ENCODE data around the gene SPSB4. TPM values are rescaled to one million over a fixed set of nuclear protein-coding genes. Genes with fewer than 3 reads are reported as not detected.

SPSB4 gene
- total RNA-seq, 2 experiments from 2014 or later: not detected

- peak overlapping the region; percentile 30; the same call in 1 of the 2 replicates for H2AFZ ChIP-seq (ENCODE audit: low read length)
- peak; percentile 86 for DNase-seq (ENCODE audit: low spot score)
- no peaks in the 10 kb centered on the region for H3K9me2 ChIP-seq (ENCODE audit: insufficient read depth, low read length)
- BruUV-seq (replicated peaks): no TSS peak
- H4K20me1 ChIP-seq (ENCODE audit: insufficient read depth, low read length): no peaks in the 10 kb centered on the region
- H3K4me3 ChIP-seq (ENCODE audit: low read depth, low read length, poor library complexity, severe bottlenecking): no peak overlapping the region
- peak; percentile 98 for TF ChIP-seq CTCF (conservative IDR thresholded peaks at IDR 0.05; ENCODE audit: low read length)
- TF ChIP-seq EZH2phosphoT487 (IDR thresholded peaks at IDR 0.05; ENCODE audit: borderline replicate concordance, low read depth, low read length): no peak
- H3K9me3 ChIP-seq (ENCODE audit: low read length): no peaks in the 10 kb centered on the region
- POLR2A ChIA-PET: interaction anchor here (0.6 kb wide), 1 partner anchor 1256 kb away, joined by 3 read pairs; no protein-coding TSS in a partner anchor
- intact Hi-C loops (cut with micrococcal nuclease; ENCODE audit: unreplicated experiment): loop anchor here (1.0 to 10.0 kb wide), 4 partner anchors 88 to 294 kb away; no protein-coding TSS in a partner anchor
- H3K4me1 ChIP-seq (ENCODE audit: insufficient read depth, low read length, poor library complexity, severe bottlenecking): no peaks in the 10 kb centered on the region
- CTCF ChIA-PET (ENCODE audit: unreplicated experiment): interaction anchor here (0.7 kb wide), 1 partner anchor 14 kb away, joined by 3 read pairs; no protein-coding TSS in a partner anchor
- no peak overlapping the region for H3K4me2 ChIP-seq (ENCODE audit: low read length)
- no peak overlapping the region for H3K27ac ChIP-seq (ENCODE audit: low read depth, low read length, poor library complexity, severe bottlenecking)
- no peaks in the 10 kb centered on the region for H3K79me2 ChIP-seq (ENCODE audit: insufficient read depth, low read depth, low read length)
- no peaks in the 10 kb centered on the region for H3K36me3 ChIP-seq (ENCODE audit: insufficient read depth, low read length)
These were observed 141.2 kb downstream of the SPSB4 start for GRCh38 chr3:141192345-141192744.

DNA sequence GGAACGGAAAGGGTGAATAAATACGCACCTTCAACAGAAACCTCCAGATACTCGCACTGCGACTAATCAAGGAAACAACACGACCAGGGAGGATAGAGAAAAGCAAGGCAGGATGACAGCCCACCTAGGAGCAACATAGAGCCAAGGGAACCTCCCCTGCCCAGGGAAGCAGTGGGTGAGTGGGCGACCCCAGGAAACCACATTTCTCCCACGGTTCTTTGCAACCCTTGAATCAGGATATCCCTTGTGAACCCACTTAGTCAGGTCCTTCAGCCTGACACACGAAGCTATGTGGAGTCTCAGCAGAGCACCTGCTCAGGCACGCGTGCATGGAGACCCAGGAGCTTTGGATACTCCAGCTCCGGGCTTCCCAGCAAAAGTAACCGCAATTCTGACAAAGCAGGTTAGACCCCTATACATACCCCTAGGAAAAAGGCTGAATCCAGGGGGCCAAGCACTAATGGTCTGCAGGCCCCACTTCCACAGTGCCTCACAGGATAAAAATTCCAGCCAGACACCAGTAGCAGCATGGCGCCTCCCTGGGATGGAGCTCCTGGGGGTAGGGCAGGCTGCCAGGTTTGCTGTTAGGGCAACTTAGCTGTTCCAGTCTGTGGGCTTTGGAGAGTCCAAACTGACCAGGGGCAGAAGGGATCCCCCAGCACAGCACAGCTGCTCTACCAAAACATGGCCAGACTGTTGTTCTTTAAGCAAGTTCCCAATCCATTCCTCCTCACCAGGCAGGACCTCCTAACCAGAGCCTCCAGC is 142.1 kb downstream of the SPSB4 start:
- ChIA-PET POLR2A (no interaction called here), CTCF (ENCODE audit: unreplicated experiment) (no interaction called here)
- intact Hi-C loops (cut with micrococcal nuclease; ENCODE audit: unreplicated experiment): loop anchor here (10.0 kb wide), 2 partner anchors 88 to 268 kb away; no protein-coding TSS in a partner anchor
- Histone ChIP-seq H3K9me3 (ENCODE audit: low read length) (no peaks in the 10 kb centered on the region), H4K20me1 (ENCODE audit: insufficient read depth, low read length) (no peaks in the 10 kb centered on the region), H3K27ac (ENCODE audit: low read depth, low read length, poor library complexity, severe bottlenecking) (no peak overlapping the region), H3K4me3 (ENCODE audit: low read depth, low read length, poor library complexity, severe bottlenecking) (no peak overlapping the region), H3K9me2 (ENCODE audit: insufficient read depth, low read length) (no peaks in the 10 kb centered on the region), H3K79me2 (ENCODE audit: insufficient read depth, low read depth, low read length) (no peaks in the 10 kb centered on the region), H3K4me1 (ENCODE audit: insufficient read depth, low read length, poor library complexity, severe bottlenecking) (no peaks in the 10 kb centered on the region), H3K36me3 (ENCODE audit: insufficient read depth, low read length) (no peaks in the 10 kb centered on the region), H2AFZ (ENCODE audit: low read length) (no peak overlapping the region), H3K4me2 (ENCODE audit: low read length) (no peak overlapping the region)
- BruUV-seq (replicated peaks): no TSS peak
- no peak for DNase-seq (ENCODE audit: low spot score)
- TF ChIP-seq EZH2phosphoT487 (IDR thresholded peaks at IDR 0.05; ENCODE audit: borderline replicate concordance, low read depth, low read length) (no peak), CTCF (conservative IDR thresholded peaks at IDR 0.05; ENCODE audit: low read length) (no peak)

Other genes starting within 250 kb of the SPSB4 start
- 71.8 and 91.3 TPM in 2 replicates for gene SLC25A36, start 109.5 kb upstream of the SPSB4 start, total RNA-seq (2014; rRNA removed; shearing (Covaris generic))
- gene SLC25A36, start 109.5 kb upstream of the SPSB4 start, total RNA-seq (2022): 70.5 and 81.3 TPM in 2 replicates
- gene PXYLP1, start 180.5 kb downstream of the SPSB4 start, total RNA-seq (2014; rRNA removed; shearing (Covaris generic)): 1.9 and 3.6 TPM in 2 replicates
- 4.2 and 6.3 TPM in 2 replicates for gene PXYLP1, start 180.5 kb downstream of the SPSB4 start, total RNA-seq (2022)